Mucosa of stomach (tissue), 1 donor: Measurements from ENCODE around the gene CCDC83.
"Not testable (repeated sequence)": the region's sequence is repeated elsewhere in the genome, so short reads cannot be mapped to it uniquely, and the experiment has no call there.

Experiments used
- H3K27me3 ChIP-seq: one replicate; pipeline ENCODE4 v1.7.0; 2013; ENCODE audit warnings: mild to moderate bottlenecking, low read length; ENCODE audit not compliant: control insufficient read depth, insufficient read depth
- H3K36me3 ChIP-seq: one replicate; pipeline ENCODE4 v1.7.0; 2013; ENCODE audit warnings: low read length; ENCODE audit not compliant: control insufficient read depth, insufficient read depth
- H3K4me1 ChIP-seq: one replicate; pipeline ENCODE4 v1.7.0; 2013; ENCODE audit warnings: mild to moderate bottlenecking, low read length; ENCODE audit not compliant: control insufficient read depth, insufficient read depth
- H3K4me3 ChIP-seq: one replicate; pipeline ENCODE4 v1.7.0; 2013; ENCODE audit warnings: low read length
- H3K9ac ChIP-seq: one replicate; pipeline ENCODE4 v1.7.0; 2013; ENCODE audit warnings: mild to moderate bottlenecking, low read length, moderate library complexity
- H3K9me3 ChIP-seq: one replicate; pipeline ENCODE4 v1.7.0; 2013; ENCODE audit warnings: mild to moderate bottlenecking, low read length, moderate library complexity; ENCODE audit not compliant: control insufficient read depth
- donor health status: Pancreatic carcinoma.

CCDC83 gene

DNA sequence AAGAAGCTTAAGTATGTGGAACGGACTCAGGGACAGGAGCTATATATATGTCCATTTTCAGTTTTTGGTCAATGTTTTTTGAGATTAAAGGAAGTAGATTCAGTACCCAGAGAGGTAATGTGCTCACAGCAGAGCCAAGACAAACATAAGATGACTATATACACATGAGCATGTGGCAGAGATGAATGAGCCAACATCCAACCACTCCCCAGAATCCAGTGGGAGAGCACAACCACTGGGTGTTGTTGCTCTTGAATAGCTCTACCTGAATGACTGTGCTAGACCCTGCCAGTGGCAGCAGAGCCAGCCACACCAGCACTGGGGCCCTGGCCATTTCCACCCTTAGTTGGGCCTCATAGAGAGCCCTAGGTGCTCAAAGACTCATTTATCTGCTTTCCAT is 33.5 kb upstream of the CCDC83 start:
- peaks cover 31% of the 10 kb centered on the region for H3K4me1 ChIP-seq
- H3K27me3 ChIP-seq: no peaks in the 10 kb centered on the region

DNA sequence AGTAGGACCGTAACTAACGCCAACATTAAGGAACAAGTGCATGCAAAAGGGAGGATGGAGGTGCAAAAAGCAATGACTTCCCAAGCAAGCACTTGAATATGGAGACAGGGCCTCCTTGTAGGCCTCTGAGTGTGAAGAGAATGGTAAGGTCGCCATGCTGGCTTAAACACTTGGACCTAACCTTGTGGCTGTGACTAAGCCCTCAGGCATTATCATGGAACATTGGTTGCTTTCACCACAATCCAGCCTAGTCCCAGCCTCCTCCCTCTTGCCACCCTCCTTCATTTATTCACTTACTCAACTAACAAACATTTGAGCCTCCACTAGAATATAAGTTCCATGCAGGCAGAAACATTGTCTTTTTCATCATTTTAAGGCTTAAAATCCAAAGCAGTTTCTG is 32.4 kb upstream of the CCDC83 start:
- H3K36me3 ChIP-seq: no peaks in the 10 kb centered on the region
- peaks cover 43% of the 10 kb centered on the region for H3K4me1 ChIP-seq
- H3K27me3 ChIP-seq: no peaks in the 10 kb centered on the region
- H3K4me3 ChIP-seq: no peak overlapping the region
- H3K9me3 ChIP-seq: no peaks in the 10 kb centered on the region
- no peak overlapping the region for H3K9ac ChIP-seq

More for the DNA sequence above, 33.5 kb upstream of the CCDC83 start:
- Histone ChIP-seq H3K36me3 (no peaks in the 10 kb centered on the region), H3K9me3 (no peaks in the 10 kb centered on the region), H3K9ac (no peak overlapping the region), H3K4me3 (no peak overlapping the region)

DNA sequence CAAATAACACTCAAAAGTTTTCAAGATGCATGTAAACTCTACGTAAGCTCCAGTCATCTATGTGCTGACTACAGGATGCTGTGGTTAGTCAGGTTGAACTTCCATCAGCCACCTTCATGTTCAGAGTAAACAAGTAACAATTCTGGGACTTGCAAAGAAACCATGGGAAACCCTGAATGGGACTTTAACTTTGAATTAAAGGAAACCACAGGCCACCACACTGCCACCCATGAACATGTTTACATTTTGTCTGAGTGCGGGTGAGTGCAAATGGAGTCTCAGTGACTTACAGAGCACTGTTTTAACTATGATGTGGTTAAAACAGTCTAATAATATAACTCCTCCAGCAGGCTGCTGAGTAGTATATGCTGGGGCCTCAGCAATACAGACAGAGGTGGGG is 31.4 kb upstream of the CCDC83 start:
- Histone ChIP-seq H3K36me3 (no peaks in the 10 kb centered on the region), H3K4me1 (peaks cover 50% of the 10 kb centered on the region), H3K9ac (no peak overlapping the region), H3K9me3 (no peaks in the 10 kb centered on the region), H3K4me3 (no peak overlapping the region), H3K27me3 (no peaks in the 10 kb centered on the region)

DNA sequence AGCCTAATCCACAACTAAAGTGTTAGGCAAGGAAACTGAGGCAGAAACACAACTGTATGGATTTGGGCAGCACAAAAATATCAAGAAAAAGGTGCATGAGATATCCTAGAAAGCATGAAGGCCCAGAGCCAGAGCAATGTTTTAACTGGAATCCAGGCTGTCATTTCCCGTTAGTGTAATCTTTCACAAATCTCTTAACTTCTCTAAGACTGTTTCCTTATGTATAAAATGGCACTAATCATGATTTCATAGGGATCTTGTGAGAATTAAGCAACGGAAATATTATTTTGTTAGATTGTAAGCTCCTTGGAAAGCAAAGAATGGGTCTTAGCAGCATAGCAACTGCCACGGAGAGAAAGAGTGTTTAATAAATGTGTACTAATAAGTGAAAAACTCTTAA is 29.6 kb upstream of the CCDC83 start:
- no peaks in the 10 kb centered on the region for H3K9me3 ChIP-seq
- H3K4me3 ChIP-seq: no peak overlapping the region
- no peaks in the 10 kb centered on the region for H3K27me3 ChIP-seq
- H3K4me1 ChIP-seq: peaks cover 67% of the 10 kb centered on the region
- H3K36me3 ChIP-seq: no peaks in the 10 kb centered on the region
- no peak overlapping the region for H3K9ac ChIP-seq

DNA sequence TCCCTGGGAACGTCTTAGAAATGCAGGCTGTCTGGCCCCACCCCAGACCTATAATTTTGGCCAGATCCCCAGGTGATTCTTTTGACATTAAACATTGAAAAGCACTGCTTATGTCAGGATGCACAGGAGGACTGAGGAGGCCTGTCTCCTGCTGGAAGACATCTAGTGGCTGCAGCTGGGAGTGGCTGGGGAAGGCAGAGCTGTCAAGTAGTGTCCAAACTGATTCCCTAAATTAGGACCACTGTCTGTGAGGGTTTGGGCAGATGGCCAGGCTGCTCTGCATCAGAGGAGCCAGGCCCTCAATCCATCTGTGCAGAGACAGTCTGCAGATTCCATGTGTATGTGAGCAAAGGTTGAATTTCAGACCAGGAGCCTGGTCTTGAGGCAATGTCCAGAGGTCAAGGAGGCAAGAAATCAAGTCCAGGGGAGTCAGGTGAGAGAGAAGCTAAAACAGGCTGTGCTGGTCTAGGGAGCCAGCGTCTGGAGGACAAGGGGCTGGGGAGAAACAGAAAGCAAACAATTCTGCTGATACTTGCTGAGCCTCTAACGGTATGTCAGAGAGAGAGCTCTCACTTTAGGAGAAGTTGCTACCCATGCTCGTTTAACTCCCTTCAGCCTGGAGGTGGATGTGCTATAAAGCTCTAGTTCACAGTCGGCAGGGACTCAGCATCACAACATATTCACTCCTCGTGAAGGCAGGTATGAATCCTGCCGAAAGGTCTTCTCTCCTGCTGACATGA is 28.9 kb upstream of the CCDC83 start:
- Histone ChIP-seq H3K9me3 (no peaks in the 10 kb centered on the region), H3K9ac (no peak overlapping the region), H3K36me3 (no peaks in the 10 kb centered on the region), H3K4me1 (peaks cover 62% of the 10 kb centered on the region), H3K27me3 (no peaks in the 10 kb centered on the region), H3K4me3 (no peak overlapping the region)

DNA sequence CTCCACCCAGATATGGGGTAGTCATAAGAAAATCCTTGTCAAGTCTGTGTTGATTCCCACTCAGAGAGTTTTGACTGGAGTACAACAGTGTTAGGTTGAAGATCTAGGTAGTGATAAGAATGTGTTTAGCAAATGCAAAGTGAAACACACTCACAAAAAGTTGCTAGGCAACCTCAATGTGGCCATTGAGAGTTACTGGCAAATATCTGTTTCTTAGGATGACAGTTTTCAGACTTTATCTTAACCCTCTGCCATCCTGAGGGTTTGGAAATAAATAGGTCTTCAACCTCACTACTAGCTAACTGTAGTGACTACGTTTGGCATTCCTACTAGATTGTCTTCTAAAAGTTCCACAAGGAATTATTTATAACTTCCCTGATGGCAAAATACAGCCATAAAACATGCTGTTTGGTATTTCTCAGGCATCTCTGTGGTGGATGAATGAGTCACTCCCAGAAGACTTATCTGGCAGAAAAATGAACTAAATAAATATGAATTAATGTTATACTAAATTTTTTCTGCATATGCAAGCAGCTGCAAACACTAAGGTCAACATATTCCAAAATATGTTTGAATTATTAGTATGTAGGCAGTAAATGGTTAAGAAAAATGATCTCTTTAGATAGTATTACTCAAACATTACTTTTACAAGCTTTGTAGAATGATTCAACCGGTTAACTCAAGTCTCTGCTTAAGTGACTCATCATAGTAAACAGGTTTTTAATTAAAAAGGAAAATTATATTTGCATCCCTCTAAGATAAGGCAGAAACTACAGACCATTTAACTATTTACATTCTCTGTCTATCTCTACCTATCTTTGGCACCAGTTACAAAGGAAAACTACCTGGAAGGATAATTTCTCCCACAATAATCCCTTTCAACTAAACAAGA is 27.2 kb upstream of the CCDC83 start:
- Histone ChIP-seq H3K9ac (no peak overlapping the region), H3K27me3 (no peaks in the 10 kb centered on the region)

DNA sequence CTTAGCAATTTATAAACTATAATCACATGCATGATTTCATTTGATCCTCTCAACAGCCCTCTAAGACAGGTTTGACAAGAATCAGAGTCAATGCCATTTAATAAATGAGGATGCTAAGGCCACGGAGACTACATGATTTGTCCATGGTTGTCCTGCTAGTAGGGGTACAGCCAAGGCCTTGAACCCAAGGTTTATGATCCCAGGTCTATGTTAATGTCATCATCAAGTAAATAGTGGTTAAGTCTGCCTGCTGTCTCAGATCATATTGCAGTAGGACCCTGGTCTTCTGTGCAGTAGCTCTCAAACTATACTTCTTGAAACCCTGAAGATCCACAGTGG is 26.6 kb upstream of the CCDC83 start:
- Histone ChIP-seq H3K9me3 (no peaks in the 10 kb centered on the region), H3K36me3 (no peaks in the 10 kb centered on the region), H3K4me1 (peaks cover 44% of the 10 kb centered on the region), H3K9ac (no peak overlapping the region), H3K27me3 (no peaks in the 10 kb centered on the region), H3K4me3 (no peak overlapping the region)

More for the DNA sequence above, 27.2 kb upstream of the CCDC83 start:
- Histone ChIP-seq H3K4me3 (no peak overlapping the region), H3K4me1 (peaks cover 46% of the 10 kb centered on the region), H3K9me3 (no peaks in the 10 kb centered on the region), H3K36me3 (no peaks in the 10 kb centered on the region)

DNA sequence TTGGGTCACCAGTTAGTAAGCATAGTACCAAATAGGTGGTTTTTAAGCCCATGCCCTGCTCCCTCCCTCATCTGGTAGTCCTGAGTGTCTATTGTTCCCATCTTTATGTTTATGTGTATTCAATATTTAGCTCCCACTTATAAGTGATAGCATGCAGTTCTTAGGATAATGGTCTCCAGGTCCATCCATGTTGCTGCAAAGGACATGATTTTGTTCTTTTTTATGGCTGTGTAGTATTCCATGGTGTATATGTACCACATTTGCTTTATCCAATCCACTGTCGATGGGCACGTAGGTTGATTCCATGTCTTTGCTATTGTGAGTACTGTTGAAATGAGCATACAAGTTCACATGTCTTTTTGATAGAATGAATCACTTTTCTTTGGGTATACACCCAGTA is 26.0 kb upstream of the CCDC83 start:
- H3K27me3 ChIP-seq: no peaks in the 10 kb centered on the region
- H3K9me3 ChIP-seq: no peaks in the 10 kb centered on the region
- no peak overlapping the region for H3K4me3 ChIP-seq
- peaks cover 44% of the 10 kb centered on the region for H3K4me1 ChIP-seq
- H3K9ac ChIP-seq: no peak overlapping the region
- H3K36me3 ChIP-seq: no peaks in the 10 kb centered on the region

DNA sequence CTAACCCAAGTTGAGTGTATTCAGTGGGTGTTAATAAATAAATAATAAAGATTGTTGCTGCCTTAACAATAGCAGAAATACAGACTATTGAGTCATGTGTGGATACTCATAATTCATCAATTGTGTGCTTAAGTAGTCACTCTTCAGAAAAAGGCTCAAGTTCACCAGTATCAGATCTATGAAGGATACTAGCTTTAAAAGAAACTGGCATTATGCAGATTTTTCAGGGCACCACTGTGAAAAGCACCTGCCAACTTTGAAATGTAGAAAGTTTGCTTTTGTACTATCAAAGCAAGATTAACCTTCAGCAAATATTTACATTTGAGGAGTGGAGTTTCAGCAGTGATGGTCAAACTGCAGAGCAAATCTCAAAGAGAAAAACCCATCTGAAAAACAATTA is 24.1 kb upstream of the CCDC83 start:
- no peak overlapping the region for H3K9ac ChIP-seq
- no peaks in the 10 kb centered on the region for H3K27me3 ChIP-seq
- no peaks in the 10 kb centered on the region for H3K36me3 ChIP-seq
- no peaks in the 10 kb centered on the region for H3K9me3 ChIP-seq
- H3K4me3 ChIP-seq: no peak overlapping the region
- H3K4me1 ChIP-seq: peaks cover 43% of the 10 kb centered on the region

DNA sequence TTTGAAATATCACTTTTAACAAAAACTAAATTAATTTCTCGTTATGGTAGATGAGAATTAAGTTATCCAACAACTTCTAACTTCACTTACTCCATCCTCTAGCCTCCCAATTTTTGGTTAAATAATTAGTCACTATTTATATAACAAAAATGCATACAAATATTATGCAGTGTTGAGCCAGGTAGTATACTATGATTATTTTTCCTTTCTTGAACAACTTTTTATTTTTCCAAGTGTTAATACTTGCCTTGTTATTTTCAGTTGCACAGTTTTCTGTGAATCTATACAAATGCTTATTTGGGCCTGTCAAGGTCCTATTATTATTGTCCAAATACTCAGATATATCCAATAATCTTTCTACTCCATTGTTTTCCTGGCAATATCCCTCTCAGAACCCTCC is 19.9 kb upstream of the CCDC83 start:
- H3K27me3 ChIP-seq: no peaks in the 10 kb centered on the region
- H3K4me3 ChIP-seq: no peak overlapping the region
- H3K9me3 ChIP-seq: no peaks in the 10 kb centered on the region

DNA sequence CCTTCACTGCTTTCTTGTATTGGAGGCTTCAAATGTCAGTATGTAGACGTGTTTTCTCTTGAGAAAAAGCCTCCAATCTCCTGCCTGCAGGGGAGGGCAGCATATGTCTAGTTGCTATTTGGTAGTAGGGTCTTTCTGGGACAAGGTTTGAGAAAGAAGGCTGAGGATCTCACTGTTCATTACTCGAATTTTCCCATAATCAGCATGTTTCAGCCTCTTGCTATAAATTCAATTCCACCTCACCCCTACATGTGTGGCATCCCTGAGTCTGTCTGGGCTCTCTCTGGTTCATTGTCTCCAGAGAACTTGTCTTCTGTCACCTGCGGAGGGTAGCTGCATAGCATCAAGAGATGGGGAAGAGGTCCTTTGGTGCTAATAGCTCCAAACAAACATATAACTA is 19.5 kb upstream of the CCDC83 start:
- H3K9me3 ChIP-seq: no peaks in the 10 kb centered on the region
- H3K27me3 ChIP-seq: no peaks in the 10 kb centered on the region
- no peak overlapping the region for H3K4me3 ChIP-seq
- H3K9ac ChIP-seq: no peak overlapping the region
- H3K4me1 ChIP-seq: peaks cover under 1% of the 10 kb centered on the region
- H3K36me3 ChIP-seq: no peaks in the 10 kb centered on the region

More for the DNA sequence above, 19.9 kb upstream of the CCDC83 start:
- peaks cover 5% of the 10 kb centered on the region for H3K4me1 ChIP-seq
- no peak overlapping the region for H3K9ac ChIP-seq
- H3K36me3 ChIP-seq: no peaks in the 10 kb centered on the region

DNA sequence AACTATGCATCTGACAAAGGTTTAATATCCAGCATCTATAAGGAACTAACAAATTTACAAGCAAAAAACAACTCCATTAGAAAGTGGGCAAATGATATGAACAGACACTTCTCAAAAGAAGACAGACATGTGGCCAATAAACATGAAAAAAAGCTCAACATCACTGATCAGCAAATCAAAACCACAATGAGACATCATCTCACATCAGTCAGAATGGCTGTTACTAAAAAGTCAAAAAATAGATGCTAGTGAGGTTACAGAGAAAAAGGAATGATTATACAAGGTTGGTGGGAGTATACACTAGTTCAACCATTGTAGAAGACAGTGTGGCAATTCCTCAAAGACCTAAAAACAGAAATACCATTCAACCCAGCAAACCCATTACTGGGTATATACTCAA is 14.3 kb upstream of the CCDC83 start:
- not testable (repeated sequence) for H3K36me3 ChIP-seq, H3K4me3 ChIP-seq, H3K27me3 ChIP-seq, H3K9me3 ChIP-seq, H3K9ac ChIP-seq
- H3K4me1 ChIP-seq: peaks cover 16% of the 10 kb centered on the region
